Panc1 (cell line): ENCODE data around the gene ADAMTS9.

Experiments
- POLR2AphosphoS5 ChIP-seq: IDR thresholded peaks from 2 replicates; pipeline ENCODE4 v1.6.1; 2012; ENCODE audit warnings: mild to moderate bottlenecking, low read depth, low read length, moderate library complexity
- TF ChIP-seq, protein P1 (sequence below): fragments of 450-650 bp; IDR thresholded peaks from 2 replicates; pipeline ENCODE4 v1.5.1; 2017; ENCODE audit warnings: mild to moderate bottlenecking
- TF ChIP-seq, protein P2 (sequence below), 2 experiments: IDR thresholded peaks; 2 replicates each; pipeline ENCODE4 v1.6.1; 2011 to 2012; ENCODE audit warnings: low read depth in 2 of 2, control low read depth in 1 of 2, low read length in 1 of 2, mild to moderate bottlenecking in 1 of 2, moderate library complexity in 1 of 2; ENCODE audit not compliant: insufficient read depth in 1 of 2

DNA sequence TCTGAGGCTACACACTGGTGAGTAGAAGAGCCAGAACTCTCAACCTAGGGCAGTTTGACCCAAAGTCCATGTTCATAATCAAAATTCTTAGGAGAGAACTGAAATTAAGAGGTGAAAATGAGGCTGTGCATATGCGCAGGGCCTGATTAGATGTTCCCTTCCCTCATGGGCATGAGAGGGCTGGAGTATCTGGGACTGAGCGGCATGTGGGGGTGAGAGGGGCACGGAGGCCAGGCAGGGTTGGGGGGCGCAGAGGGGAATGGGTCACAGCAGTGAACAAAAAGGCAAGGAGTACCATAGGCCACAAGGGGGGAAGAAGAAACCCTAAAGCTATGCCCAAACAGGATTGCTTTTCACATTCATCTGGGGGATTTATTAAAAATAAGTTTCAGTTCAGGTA, 31.3 kb downstream of the ADAMTS9 start:
- TF ChIP-seq, protein P1, sequence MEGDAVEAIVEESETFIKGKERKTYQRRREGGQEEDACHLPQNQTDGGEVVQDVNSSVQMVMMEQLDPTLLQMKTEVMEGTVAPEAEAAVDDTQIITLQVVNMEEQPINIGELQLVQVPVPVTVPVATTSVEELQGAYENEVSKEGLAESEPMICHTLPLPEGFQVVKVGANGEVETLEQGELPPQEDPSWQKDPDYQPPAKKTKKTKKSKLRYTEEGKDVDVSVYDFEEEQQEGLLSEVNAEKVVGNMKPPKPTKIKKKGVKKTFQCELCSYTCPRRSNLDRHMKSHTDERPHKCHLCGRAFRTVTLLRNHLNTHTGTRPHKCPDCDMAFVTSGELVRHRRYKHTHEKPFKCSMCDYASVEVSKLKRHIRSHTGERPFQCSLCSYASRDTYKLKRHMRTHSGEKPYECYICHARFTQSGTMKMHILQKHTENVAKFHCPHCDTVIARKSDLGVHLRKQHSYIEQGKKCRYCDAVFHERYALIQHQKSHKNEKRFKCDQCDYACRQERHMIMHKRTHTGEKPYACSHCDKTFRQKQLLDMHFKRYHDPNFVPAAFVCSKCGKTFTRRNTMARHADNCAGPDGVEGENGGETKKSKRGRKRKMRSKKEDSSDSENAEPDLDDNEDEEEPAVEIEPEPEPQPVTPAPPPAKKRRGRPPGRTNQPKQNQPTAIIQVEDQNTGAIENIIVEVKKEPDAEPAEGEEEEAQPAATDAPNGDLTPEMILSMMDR: no peak
- TF ChIP-seq, protein P2, sequence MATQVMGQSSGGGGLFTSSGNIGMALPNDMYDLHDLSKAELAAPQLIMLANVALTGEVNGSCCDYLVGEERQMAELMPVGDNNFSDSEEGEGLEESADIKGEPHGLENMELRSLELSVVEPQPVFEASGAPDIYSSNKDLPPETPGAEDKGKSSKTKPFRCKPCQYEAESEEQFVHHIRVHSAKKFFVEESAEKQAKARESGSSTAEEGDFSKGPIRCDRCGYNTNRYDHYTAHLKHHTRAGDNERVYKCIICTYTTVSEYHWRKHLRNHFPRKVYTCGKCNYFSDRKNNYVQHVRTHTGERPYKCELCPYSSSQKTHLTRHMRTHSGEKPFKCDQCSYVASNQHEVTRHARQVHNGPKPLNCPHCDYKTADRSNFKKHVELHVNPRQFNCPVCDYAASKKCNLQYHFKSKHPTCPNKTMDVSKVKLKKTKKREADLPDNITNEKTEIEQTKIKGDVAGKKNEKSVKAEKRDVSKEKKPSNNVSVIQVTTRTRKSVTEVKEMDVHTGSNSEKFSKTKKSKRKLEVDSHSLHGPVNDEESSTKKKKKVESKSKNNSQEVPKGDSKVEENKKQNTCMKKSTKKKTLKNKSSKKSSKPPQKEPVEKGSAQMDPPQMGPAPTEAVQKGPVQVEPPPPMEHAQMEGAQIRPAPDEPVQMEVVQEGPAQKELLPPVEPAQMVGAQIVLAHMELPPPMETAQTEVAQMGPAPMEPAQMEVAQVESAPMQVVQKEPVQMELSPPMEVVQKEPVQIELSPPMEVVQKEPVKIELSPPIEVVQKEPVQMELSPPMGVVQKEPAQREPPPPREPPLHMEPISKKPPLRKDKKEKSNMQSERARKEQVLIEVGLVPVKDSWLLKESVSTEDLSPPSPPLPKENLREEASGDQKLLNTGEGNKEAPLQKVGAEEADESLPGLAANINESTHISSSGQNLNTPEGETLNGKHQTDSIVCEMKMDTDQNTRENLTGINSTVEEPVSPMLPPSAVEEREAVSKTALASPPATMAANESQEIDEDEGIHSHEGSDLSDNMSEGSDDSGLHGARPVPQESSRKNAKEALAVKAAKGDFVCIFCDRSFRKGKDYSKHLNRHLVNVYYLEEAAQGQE (IDR thresholded peaks at IDR 0.05; ENCODE audit: insufficient read depth in 1 of 2, low read depth in 2 of 2, low read length in 1 of 2): no peak
- TF ChIP-seq POLR2AphosphoS5: no peak
